Right hindlimb (tissue), 1 donor: ENCODE measurements around the gene TEAD2.
"Not testable (repeated sequence)": the region's sequence is repeated elsewhere in the genome, so short reads cannot be mapped to it uniquely, and the experiment has no call there.

Source experiments
- DNase-seq: peaks from one replicate; pipeline ENCODE4 v3.0.0-alpha.2; 2018

The TEAD2 gene

GRCh38 chr19:49383599-49383998 is 21.4 kb upstream of the TEAD2 start:
- DNase-seq = no peak

GRCh38 chr19:49382639-49383038 is 20.4 kb upstream of the TEAD2 start:
- no peak for DNase-seq

- DNase-seq = no peak
Observed at GRCh38 chr19:49380391-49380790, 18.2 kb upstream of the TEAD2 start.

- DNase-seq = no peak
Observed at GRCh38 chr19:49378512-49378911, 16.3 kb upstream of the TEAD2 start.

GRCh38 chr19:49374665-49375434 is 12.6 kb upstream of the TEAD2 start:
- no peak for DNase-seq

- DNase-seq = not testable (repeated sequence)
Observed at GRCh38 chr19:49373174-49373573, 11.0 kb upstream of the TEAD2 start.

GRCh38 chr19:49371184-49371583 is 9.0 kb upstream of the TEAD2 start:
- no peak for DNase-seq

- no peak for DNase-seq
Observed at GRCh38 chr19:49368711-49369358, 6.6 kb upstream of the TEAD2 start.

GRCh38 chr19:49366110-49366509 is 3.9 kb upstream of the TEAD2 start:
- no peak for DNase-seq

- no peak for DNase-seq
Observed at GRCh38 chr19:49364083-49364737, 2.0 kb upstream of the TEAD2 start.

- peak; percentile 98 for DNase-seq
Observed at GRCh38 chr19:49363268-49364082, 1.3 kb upstream of the TEAD2 start, which contains the start of gene DKKL1. DKKL1 (plus strand) TSS chr19:49363877; CDS start chr19:49363999, 122 bp downstream.

- DNase-seq = peak; percentile 82
Observed at GRCh38 chr19:49362929-49363267, 682 bp upstream of the TEAD2 start.

- DNase-seq = peak; percentile 92
Observed at GRCh38 chr19:49361438-49362047, 673 bp downstream of the TEAD2 start.

GRCh38 chr19:49359851-49360820 is 2.1 kb downstream of the TEAD2 start:
- peak; percentile 32 for DNase-seq

- no peak for DNase-seq
Observed at GRCh38 chr19:49357186-49357585, 5.0 kb downstream of the TEAD2 start.

GRCh38 chr19:49356382-49356781 is 5.8 kb downstream of the TEAD2 start:
- no peak for DNase-seq

- peak; percentile 69 for DNase-seq
Observed at GRCh38 chr19:49355909-49356353, 6.3 kb downstream of the TEAD2 start.

- no peak for DNase-seq
Observed at GRCh38 chr19:49349567-49349966, 12.6 kb downstream of the TEAD2 start.

- DNase-seq = no peak
Observed at GRCh38 chr19:49348305-49349189, 13.7 kb downstream of the TEAD2 start.

GRCh38 chr19:49347835-49348234 is 14.4 kb downstream of the TEAD2 start:
- DNase-seq = no peak
